Measurements from ENCODE around the gene KIAA0586. TPM values are rescaled to one million over a fixed set of nuclear protein-coding genes. Genes with fewer than 3 reads are reported as not detected.

KIAA0586 gene
- total and polyA plus RNA-seq, 2 of the 4 experiments (the other 2 are of a cell fraction), result 9.4 to 36.7 TPM

DNA sequence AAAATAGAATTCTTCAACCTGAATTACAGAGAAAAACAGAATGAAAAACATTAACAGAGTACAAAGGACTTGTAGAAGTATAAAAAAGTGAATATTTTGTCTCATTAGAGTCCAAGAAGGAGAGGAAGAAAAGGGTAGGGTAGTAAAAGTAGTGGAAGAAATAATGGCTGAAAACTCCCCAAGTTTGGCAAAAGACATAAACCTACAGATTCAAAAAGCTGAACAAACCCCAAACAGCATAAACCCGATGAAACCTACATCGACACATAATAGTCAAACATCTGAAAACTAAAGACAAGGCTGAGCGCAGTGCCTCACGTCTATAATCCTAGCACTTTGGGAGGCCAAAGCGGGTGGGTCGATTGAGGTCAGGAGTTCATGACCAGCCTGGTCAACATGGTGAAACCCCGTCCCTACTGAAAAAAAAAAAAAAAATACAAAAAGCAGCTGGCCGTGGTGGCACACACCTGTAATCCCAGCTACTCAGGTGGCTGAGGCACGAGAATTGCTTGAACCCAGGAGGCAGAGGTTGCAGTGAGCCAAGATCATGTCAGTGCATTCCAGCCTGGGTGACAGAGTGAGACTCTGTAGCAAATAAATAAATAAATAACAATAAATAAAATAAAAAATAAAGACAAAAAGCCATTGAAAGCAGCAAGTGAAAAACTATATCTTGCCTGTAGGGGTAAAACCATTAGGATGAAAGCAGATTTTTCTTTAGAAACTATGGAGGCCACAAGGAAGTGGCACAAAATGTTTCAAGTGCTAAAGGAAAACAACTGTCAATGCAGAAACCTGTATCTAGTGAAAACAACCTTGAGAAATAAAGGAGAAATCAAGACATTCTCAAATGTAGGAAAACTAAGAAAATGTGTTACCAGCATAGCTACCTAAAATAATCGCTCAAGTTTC lies 11.6 kb upstream of the KIAA0586 start:
- H2AK9ac ChIP-seq (replicated peaks; ENCODE audit: low read depth, low read length, poor library complexity), result no peak overlapping the region
- no peak overlapping the region for H3K4me3 ChIP-seq (ENCODE audit: insufficient read depth, low read depth, low read length)
- H3K36me3 ChIP-seq (ENCODE audit: control insufficient read depth, insufficient read depth, low read length), result peaks cover 22% of the 10 kb centered on the region
- no peak overlapping the region for H2BK20ac ChIP-seq (ENCODE audit: low read depth, low read length)
- no TSS peak for BruUV-seq (replicated peaks)
- no peak overlapping the region for H3K9ac ChIP-seq (ENCODE audit: low read depth, low read length)
- no peak overlapping the region for H3K23ac ChIP-seq (ENCODE audit: low read depth, low read length)
- DNase-seq, result no peak
- no peak for ATAC-seq (ENCODE audit: low read depth)
- no peak overlapping the region for H4K8ac ChIP-seq (ENCODE audit: low read depth in 2 of 2, low read length in 2 of 2)
- H2BK120ac ChIP-seq (ENCODE audit: low read depth, low read length), result no peak overlapping the region
- H3K4me1 ChIP-seq (ENCODE audit: control insufficient read depth, insufficient read depth, low read length), result no peaks in the 10 kb centered on the region
- intact Hi-C loops (cut with micrococcal nuclease) (no loop called here), dilution Hi-C loops (cut with HindIII; ENCODE audit: low sequenced_read_pairs, unreplicated experiment) (no loop called here), in situ Hi-C loops (cut with MboI; ENCODE audit: low sequenced_read_pairs) (no loop called here)
- H3K4me2 ChIP-seq (ENCODE audit: low read depth, low read length), result no peak overlapping the region
- H2BK5ac ChIP-seq (ENCODE audit: low read depth, low read length, poor library complexity, severe bottlenecking), result no peak overlapping the region
- no peak overlapping the region for H3K14ac ChIP-seq (replicated peaks; ENCODE audit: low read depth, low read length)
- CTCF ChIA-PET, result no interaction called here
- no peaks in the 10 kb centered on the region for H3K27me3 ChIP-seq (ENCODE audit: control insufficient read depth, insufficient read depth, low read length)
- H3K18ac ChIP-seq (ENCODE audit: low read depth, low read length), result no peak overlapping the region
- POLR2A ChIA-PET (ENCODE audit: unreplicated experiment), result no interaction called here
- no peaks in the 10 kb centered on the region for H3K9me3 ChIP-seq (ENCODE audit: control insufficient read depth, insufficient read depth, low read length)
- H2AFZ ChIP-seq (replicated peaks; ENCODE audit: low read length, poor library complexity), result no peak overlapping the region
- peaks cover 13 to 21% of the 10 kb centered on the region in 2 experiments for H3K79me1 ChIP-seq (ENCODE audit: low read depth in 1 of 2, low read length in 2 of 2)
- H2BK15ac ChIP-seq (ENCODE audit: low read depth, low read length), result no peak overlapping the region
- H3K56ac ChIP-seq (ENCODE audit: extremely low read depth, insufficient read depth, low read length), result no peak overlapping the region
- H4K20me1 ChIP-seq (ENCODE audit: insufficient read depth, low read length), result 0 out of 2 replicates have a peak, but pooled peaks cover 4% of the 10 kb centered on the region
- H3K4ac ChIP-seq (ENCODE audit: low read depth, low read length), result no peak overlapping the region
- 90% methylated on average over 2 of the region's 10 CpGs; no CpG with 5 or more reads in 1 of the 2 experiments for WGBS, 2 experiments (ENCODE audit: extremely low coverage in 2 of 2, insufficient read length in 1 of 2)
- peaks cover 4% of the 10 kb centered on the region for H3K9me1 ChIP-seq (ENCODE audit: insufficient read depth, low read length)
- no peak overlapping the region for H2AK5ac ChIP-seq (ENCODE audit: low read depth, low read length)
- no peak overlapping the region for H4K91ac ChIP-seq (ENCODE audit: insufficient read depth, low read depth, low read length)
- no peak overlapping the region for H3K27ac ChIP-seq (ENCODE audit: insufficient read depth, low read length)
- no peak overlapping the region for H4K5ac ChIP-seq (ENCODE audit: low read depth, low read length)
- TF ChIP-seq RAD21 (IDR thresholded peaks at IDR 0.05; ENCODE audit: low read length), result no peak
- no peak for TF ChIP-seq RFX5 (IDR thresholded peaks at IDR 0.05; ENCODE audit: low read depth, low read length)
- TF ChIP-seq CEBPB (IDR thresholded peaks at IDR 0.05; ENCODE audit: low read depth, low read length), result no peak
- TF ChIP-seq, protein P1, sequence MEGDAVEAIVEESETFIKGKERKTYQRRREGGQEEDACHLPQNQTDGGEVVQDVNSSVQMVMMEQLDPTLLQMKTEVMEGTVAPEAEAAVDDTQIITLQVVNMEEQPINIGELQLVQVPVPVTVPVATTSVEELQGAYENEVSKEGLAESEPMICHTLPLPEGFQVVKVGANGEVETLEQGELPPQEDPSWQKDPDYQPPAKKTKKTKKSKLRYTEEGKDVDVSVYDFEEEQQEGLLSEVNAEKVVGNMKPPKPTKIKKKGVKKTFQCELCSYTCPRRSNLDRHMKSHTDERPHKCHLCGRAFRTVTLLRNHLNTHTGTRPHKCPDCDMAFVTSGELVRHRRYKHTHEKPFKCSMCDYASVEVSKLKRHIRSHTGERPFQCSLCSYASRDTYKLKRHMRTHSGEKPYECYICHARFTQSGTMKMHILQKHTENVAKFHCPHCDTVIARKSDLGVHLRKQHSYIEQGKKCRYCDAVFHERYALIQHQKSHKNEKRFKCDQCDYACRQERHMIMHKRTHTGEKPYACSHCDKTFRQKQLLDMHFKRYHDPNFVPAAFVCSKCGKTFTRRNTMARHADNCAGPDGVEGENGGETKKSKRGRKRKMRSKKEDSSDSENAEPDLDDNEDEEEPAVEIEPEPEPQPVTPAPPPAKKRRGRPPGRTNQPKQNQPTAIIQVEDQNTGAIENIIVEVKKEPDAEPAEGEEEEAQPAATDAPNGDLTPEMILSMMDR (conservative IDR thresholded peaks at IDR 0.05; ENCODE audit: low read depth, low read length), result no peak
- TF ChIP-seq SMC3 (IDR thresholded peaks at IDR 0.05; ENCODE audit: low read depth, low read length), result no peak
- TF ChIP-seq, protein P2, sequence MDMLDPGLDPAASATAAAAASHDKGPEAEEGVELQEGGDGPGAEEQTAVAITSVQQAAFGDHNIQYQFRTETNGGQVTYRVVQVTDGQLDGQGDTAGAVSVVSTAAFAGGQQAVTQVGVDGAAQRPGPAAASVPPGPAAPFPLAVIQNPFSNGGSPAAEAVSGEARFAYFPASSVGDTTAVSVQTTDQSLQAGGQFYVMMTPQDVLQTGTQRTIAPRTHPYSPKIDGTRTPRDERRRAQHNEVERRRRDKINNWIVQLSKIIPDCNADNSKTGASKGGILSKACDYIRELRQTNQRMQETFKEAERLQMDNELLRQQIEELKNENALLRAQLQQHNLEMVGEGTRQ (IDR thresholded peaks at IDR 0.05; ENCODE audit: low read depth, low read length), result no peak
- no peak for TF ChIP-seq RCOR1 (IDR thresholded peaks at IDR 0.05; ENCODE audit: insufficient replicate concordance, low read length)
- TF ChIP-seq MAZ (IDR thresholded peaks at IDR 0.05; ENCODE audit: borderline replicate concordance, low read depth, low read length), result no peak
- TF ChIP-seq CHD1 (IDR thresholded peaks at IDR 0.05; ENCODE audit: low read depth, low read length), result no peak
- TF ChIP-seq BHLHE40 (IDR thresholded peaks at IDR 0.05; ENCODE audit: low read depth, low read length), result no peak
- no peak for TF ChIP-seq POLR2A (IDR thresholded peaks at IDR 0.05; ENCODE audit: low read depth, low read length)
- no peak for TF ChIP-seq MAFK (IDR thresholded peaks at IDR 0.05; ENCODE audit: low read depth, low read length)

All from IMR-90 (cell line).